ENCODE measurements around the gene TNKS2.
"Not testable (repeated sequence)": the region's sequence is repeated elsewhere in the genome, so short reads cannot be mapped to it uniquely, and the experiment has no call there.

The TNKS2 gene

DNA sequence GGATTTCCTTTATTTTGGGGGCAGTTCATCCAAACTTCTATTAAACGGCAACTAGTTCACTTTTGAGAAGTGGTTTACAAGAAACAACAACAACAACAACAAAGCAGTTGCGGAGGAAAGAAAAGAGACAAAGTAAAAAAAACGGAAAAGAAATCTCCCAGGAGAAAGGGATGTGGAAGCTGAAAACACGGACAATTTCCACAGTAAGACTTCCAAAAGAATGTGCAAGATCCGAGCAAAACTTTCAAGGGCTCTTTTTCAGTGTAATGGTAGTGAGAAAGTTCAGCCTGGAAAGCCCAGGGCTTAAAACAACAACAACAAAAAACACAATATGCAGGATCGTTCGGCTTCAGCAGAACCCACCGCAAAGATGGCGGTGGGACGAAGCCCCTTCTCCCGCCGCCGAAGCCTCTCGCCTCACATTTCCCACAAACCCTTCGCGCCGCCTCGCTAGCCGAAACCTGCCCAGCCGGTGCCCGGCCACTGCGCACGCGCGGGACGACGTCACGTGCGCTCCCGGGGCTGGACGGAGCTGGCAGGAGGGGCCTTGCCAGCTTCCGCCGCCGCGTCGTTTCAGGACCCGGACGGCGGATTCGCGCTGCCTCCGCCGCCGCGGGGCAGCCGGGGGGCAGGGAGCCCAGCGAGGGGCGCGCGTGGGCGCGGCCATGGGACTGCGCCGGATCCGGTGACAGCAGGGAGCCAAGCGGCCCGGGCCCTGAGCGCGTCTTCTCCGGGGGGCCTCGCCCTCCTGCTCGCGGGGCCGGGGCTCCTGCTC is at the start of gene TNKS2:
TNKS2 (plus strand) TSS at position 553 of the 775 bp plus-strand sequence. CDS start 265 bp downstream, outside the sequence.
- DNase-seq = peak; percentile 71

DNA sequence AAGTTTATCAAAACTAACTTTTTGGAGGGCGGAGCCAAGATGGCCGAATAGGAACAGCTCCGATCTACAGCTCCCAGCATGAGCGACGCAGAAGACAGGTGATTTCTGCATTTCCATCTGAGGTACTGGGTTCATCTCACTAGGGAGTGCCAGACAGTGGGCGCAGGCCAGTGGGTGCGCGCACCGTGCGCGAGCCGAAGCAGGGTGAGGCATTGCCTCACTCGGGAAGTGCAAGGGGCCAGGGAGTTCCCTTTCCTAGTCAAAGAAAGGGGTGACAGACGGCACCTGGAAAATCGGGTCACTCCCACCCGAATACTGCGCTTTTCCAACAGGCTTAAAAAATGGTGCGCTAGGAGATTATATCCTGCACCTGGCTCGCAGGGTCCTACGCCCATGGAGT is 48.6 kb upstream of the TNKS2 start:
- not testable (repeated sequence) for DNase-seq

DNA sequence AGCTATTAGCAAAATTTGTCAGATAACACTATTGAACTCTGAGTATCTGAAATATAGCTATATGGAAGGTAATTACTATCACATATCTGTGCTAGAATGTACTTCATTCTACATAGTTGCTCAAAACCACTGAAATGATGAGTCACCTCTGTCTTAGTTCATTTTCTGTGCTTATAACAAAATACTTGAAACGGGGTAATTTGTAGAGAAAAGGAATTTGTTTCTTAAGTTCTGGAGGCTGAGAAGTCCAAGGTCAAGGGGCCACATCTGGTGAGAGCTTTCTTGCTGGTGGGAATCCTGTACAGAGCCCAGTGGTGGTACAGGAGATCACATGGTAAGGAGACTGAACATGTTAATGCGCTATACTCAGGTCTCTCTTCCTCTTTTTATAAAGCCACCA is 41.9 kb upstream of the TNKS2 start:
- no peak for DNase-seq

GRCh38 chr10:91758303-91759146 is 39.7 kb upstream of the TNKS2 start:
- DNase-seq = peak; percentile 1

DNA sequence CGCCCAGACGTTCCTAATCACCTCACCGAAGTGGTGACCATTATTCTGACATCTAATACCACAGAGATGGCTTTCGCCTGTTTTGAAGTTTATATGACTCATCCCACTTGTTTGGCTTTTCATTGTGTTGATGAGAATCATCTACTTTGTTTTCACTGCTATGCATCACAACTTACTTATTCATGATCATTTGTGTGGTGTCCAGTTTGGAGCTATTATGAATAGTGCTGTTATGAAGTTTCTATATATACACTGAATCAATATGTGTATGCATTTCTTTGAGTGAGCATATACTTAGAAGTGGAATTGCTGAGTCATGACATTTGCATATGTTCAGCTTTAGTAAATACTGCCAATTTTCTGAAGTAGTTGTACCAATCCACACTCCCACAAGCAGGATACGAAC is 38.6 kb upstream of the TNKS2 start:
- DNase-seq = no peak

DNA sequence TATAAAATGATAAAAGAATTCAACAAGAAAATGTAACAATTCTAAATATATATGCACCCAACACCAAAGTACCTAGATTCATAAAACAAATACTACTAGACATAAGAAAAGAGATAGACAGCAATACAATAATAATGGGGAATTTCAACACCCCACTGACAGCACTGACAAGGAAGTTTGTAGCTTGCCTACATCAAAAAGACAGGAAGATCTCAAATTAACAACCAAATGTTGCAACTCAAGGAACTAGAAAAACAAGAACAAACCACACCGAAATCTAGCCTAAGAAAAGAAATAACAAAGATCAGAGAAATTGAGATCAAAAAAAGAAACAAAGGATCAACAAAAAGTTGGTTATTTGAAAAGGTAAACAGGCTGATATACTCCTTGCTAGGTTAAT is 36.5 kb upstream of the TNKS2 start:
- DNase-seq = no peak

DNA sequence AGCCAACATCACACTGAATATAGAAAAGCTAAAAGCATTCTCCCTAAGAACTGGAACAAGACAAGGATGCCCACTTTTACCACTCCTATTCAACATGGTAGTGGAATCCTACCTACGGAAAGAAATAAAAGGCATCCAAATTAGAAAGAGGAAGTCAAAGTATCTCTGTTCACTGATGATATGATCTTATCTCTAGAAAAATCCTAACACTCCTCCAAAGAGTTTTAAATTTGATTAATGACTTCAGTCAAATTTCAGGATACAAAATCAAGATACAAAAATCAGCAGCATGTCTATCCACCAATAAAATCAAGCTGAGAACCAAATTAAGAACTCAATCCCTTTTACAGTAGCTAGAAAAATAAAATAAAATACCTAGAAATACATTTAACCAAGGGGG is 35.3 kb upstream of the TNKS2 start:
- DNase-seq = no peak

DNA sequence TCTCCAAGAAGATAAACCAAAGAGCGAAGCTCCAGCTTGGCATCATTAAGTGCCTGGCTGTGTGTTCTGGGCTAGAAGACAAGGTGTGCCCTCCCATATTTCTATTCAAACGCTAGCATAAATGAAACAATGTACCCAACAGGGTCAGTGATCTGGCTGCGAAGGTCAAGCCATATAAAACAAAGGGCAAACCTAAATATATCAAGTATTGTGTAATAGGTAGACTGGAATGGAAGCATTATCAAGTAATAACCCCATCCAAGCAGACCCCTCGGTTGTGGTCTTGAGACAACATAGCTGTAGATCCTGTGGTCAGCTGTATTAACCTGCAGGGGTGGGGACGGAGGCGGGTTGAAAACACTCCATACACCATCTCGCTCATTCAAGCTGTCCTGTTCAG is 31.6 kb upstream of the TNKS2 start:
- no peak for DNase-seq

GRCh38 chr10:91768123-91768522 is 30.1 kb upstream of the TNKS2 start:
- no peak for DNase-seq

DNA sequence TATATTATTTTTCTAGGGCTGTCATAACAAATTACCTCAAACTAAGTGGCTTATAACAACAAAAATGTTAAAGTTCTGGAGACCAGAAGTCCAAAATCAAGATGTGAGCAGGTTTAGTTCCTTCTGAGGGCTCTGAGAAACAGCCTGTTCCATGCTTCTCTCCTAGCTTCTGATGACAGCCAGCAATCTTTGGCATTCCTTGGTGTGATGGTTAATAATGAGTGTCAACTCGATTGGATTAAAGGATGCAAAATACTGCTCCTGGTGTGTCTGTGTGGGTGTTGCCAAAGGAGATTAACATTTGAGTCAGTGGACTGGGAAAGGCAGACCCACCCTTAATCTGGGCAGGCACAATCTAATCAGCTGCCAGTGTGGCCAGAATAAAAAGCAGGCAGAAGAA is 26.3 kb upstream of the TNKS2 start:
- DNase-seq = no peak

DNA sequence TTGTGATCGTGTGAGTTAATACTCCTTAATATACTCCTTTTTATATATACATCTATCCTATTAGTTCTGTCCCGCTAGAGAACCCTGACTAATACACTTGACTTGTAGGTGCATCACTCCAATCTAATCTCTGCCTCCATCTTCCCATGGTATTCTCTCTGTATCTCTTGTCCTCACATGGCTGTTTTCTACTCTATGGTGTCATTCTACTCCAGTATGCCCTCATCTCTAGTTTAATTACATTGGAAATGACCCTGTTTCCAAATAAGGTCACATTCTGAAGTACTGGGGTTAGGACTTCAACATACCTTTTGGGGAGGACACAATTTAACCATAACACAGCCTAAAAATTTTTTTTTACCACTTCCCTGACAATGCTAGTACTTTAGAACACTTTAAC is 25.8 kb upstream of the TNKS2 start:
- DNase-seq = no peak

DNA sequence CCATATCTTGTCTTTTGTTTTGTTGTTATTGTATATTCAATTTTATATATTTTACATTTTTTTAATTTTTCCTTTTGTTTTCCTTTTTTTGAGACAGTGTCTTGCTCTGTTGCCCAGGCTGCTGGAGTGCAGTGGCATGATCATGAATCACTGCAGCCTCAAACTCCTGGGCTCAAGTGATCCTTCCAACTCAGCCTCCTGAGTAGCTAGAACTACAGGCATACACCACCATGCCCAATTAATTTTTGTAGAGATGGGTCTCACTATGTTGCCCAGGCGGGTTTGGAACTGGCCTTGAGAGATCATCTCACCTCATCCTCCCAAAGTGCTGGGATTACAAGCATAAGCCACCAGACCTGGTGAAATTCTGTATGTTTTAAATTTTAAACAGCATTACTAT is 25.4 kb upstream of the TNKS2 start:
- no peak for DNase-seq

DNA sequence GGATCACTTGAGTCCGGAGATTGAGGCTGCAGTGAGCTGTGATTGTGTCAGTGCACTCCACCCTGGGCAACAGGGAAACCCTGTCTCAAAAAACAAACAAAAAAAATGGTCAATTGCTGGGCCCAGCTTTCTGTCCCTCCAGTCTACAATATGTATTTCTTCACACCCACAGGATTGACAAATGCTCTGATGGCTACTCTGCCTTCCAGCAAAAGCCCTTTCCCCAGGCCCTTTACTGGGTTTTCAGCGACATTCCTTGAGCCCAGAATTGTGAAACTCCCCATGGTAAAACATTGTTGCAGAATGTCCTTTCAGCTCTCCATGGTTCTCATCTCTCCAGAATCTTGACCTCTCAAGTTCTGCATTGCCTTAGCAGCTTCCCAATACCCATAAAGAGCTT is 23.7 kb upstream of the TNKS2 start:
- DNase-seq = no peak

GRCh38 chr10:91775731-91776130 is 22.5 kb upstream of the TNKS2 start:
- DNase-seq = no peak

DNA sequence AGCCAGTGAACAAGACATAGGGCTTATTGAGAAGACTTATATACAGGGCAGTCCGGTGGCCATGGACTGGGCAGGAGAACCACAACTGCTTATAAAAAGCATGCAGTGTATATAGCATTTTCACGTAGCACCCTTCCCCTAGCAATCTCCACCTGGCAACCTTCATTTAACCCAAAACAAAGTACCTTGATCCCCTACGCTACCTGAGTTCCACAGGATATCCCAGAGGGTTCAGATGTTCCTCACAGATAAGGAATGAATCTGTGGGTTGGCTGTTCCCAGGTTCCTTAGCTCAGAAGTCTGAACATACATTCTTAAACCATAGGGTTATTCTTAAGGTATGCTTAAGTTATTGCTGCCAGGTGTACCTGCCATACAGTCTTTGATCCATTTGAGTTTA is 22.0 kb upstream of the TNKS2 start:
- no peak for DNase-seq

GRCh38 chr10:91778485-91778884 is 19.7 kb upstream of the TNKS2 start:
- DNase-seq = no peak

DNA sequence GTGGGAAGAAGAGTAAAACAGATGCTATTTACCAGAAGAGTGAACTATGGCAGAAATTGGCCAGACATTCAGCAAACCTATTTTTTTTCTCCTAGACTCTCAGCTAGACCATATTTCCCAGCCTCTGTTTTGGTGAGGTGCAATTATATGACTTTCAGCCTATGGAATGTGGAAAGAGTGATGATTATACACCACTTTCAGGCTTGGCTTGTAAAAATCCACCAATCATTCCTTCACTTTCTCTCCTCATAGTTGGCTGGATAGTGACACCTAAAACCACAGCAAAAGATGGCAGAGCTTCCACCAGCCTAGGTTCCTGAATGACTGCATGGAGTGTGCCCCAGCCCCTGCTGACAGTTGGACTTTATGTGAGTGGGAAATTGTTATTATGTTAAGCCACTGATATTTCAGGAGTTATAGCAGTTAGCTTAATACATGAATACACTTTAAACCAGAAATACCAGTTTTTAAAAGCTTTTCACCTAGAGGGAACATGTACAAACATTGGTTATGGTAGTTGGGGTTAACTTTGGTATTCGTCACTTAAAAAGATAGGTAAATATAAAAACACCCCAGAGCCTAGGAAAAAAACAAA is 19.1 kb upstream of the TNKS2 start:
- no peak for DNase-seq

DNA sequence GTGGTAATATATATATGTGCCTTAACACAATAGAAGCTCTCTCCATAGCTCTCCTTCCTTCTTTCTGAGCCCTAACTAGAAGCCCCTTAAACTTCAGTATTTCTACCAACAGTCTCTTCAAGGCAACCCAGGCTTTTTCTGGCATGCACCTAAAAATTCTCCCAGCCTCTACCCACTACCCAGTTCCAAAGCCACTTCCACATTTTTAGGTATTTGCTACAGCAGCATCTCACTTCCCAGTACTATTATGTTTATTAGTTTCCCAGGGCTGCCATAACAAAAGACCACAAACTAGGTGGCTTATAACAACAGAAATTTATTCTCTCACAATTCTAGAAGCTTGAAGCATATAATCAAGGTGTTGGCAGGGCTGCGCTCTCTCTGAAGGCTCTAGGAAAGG is 15.7 kb upstream of the TNKS2 start:
- DNase-seq = no peak

GRCh38 chr10:91785830-91786229 is 12.4 kb upstream of the TNKS2 start:
- DNase-seq = no peak

DNA sequence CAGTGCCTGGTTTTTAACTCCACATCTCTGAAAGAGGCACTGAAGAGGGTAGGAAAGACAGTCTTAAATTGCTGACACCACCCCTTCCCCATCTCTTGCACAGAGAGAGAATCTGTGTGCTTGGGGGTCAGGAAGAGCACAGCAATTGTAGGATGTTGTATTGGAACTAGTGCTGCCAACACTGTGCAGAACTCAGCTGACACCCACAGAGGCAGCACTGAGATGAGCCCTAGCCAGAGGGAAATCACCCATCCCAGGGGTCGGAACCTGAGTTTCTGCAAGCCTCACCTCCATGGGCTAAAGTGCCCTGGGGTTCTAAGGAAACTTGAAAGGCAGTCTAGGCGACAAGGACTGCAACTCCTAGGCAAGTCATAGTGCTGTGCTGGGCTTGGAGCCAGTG is 11.0 kb upstream of the TNKS2 start:
- DNase-seq = no peak

GRCh38 chr10:91787810-91788209 is 10.4 kb upstream of the TNKS2 start:
- DNase-seq = no peak

- DNase-seq = no peak
These were observed 9.7 kb upstream of the TNKS2 start for GRCh38 chr10:91788527-91788926.

DNA sequence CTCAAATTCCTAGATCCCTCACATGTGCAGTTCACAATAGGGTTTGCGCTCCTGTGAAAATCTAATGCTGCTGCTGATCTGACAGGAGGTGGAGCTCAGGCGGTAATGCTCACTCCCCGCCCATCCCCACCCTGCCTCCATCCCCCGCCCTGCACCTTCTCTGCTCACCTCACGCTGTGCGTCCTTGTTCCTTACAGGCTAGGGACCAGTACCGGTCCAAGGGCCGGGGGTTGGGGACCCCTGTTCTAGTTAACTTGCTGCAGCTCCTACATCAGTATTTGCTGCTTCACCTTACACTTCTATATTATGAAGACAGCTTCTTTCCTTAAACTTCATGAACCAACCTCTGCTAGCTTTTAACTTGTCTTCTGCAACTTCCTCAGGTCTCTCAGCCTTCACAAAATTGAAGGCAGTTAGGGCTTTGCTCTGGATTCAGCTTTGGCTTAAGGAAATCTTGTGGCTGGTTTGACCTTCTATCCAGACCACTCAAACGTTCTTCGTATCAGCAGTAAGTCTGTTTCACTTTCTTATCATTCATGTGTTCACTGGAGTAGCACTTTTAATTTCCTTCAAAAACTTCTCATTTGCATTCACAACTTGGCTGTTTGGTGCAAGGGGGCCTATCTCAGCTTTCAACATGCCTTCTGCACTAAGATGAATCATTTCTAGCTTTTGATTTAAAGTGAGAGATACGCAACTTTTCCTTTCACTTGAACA is 1.7 kb upstream of the TNKS2 start:
- DNase-seq = no peak
